ENCODE measurements around the gene LAMB3. TPM values are rescaled to one million over a fixed set of nuclear protein-coding genes. Genes with fewer than 3 reads are reported as not detected.

LAMB3 gene
- total RNA-seq, 2 donors from 2014 or later, result 43.7 to 92.8 TPM

- H3K36me3 ChIP-seq, result no peaks in the 10 kb centered on the region
- H3K27ac ChIP-seq, result no peak overlapping the region
- intact Hi-C loops (cut with DNase I), result loop anchor here (5.0 kb wide), 1 partner anchor 49 kb away; no protein-coding TSS in a partner anchor
- DNase-seq (ENCODE audit: low spot score), result no peak
- TF ChIP-seq POLR2AphosphoS5 (IDR thresholded peaks at IDR 0.05) (no peak), POLR2A (IDR thresholded peaks at IDR 0.05) (no peak)
- TF ChIP-seq, protein P1, sequence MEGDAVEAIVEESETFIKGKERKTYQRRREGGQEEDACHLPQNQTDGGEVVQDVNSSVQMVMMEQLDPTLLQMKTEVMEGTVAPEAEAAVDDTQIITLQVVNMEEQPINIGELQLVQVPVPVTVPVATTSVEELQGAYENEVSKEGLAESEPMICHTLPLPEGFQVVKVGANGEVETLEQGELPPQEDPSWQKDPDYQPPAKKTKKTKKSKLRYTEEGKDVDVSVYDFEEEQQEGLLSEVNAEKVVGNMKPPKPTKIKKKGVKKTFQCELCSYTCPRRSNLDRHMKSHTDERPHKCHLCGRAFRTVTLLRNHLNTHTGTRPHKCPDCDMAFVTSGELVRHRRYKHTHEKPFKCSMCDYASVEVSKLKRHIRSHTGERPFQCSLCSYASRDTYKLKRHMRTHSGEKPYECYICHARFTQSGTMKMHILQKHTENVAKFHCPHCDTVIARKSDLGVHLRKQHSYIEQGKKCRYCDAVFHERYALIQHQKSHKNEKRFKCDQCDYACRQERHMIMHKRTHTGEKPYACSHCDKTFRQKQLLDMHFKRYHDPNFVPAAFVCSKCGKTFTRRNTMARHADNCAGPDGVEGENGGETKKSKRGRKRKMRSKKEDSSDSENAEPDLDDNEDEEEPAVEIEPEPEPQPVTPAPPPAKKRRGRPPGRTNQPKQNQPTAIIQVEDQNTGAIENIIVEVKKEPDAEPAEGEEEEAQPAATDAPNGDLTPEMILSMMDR (IDR thresholded peaks at IDR 0.05), result no peak
- H3K27me3 ChIP-seq (replicated peaks; ENCODE audit: insufficient read depth), result no peaks in the 10 kb centered on the region
- WGBS, result 88% methylated on average over 18 of the region's 18 CpGs
- H3K4me3 ChIP-seq, result no peak overlapping the region
- no peaks in the 10 kb centered on the region for H3K9me3 ChIP-seq
- no peaks in the 10 kb centered on the region for H3K4me1 ChIP-seq (replicated peaks)
Observed at GRCh38 chr1:209625791-209626285, 26.4 kb downstream of the LAMB3 start.

GRCh38 chr1:209624558-209625549 is 27.4 kb downstream of the LAMB3 start:
- WGBS, result 83% methylated on average over 15 of the region's 15 CpGs
- intact Hi-C loops (cut with DNase I), result loop anchor here (5.0 kb wide), 1 partner anchor 48 kb away; no protein-coding TSS in a partner anchor
- H3K27me3 ChIP-seq (replicated peaks; ENCODE audit: insufficient read depth), result no peaks in the 10 kb centered on the region
- H3K4me3 ChIP-seq, result no peak overlapping the region
- no peaks in the 10 kb centered on the region for H3K36me3 ChIP-seq
- no peaks in the 10 kb centered on the region for H3K4me1 ChIP-seq (replicated peaks)
- no peak overlapping the region for H3K27ac ChIP-seq
- DNase-seq (ENCODE audit: low spot score), result no peak
- H3K9me3 ChIP-seq, result no peaks in the 10 kb centered on the region
- TF ChIP-seq POLR2A (IDR thresholded peaks at IDR 0.05), result no peak
- TF ChIP-seq, protein P1 (IDR thresholded peaks at IDR 0.05), result no peak
- TF ChIP-seq POLR2AphosphoS5 (IDR thresholded peaks at IDR 0.05), result no peak

GRCh38 chr1:209622841-209623829 is 29.1 kb downstream of the LAMB3 start:
- Histone ChIP-seq H3K27ac (no peak overlapping the region), H3K9me3 (no peaks in the 10 kb centered on the region), H3K36me3 (no peaks in the 10 kb centered on the region), H3K27me3 (replicated peaks; ENCODE audit: insufficient read depth) (no peaks in the 10 kb centered on the region), H3K4me3 (no peak overlapping the region), H3K4me1 (replicated peaks) (no peaks in the 10 kb centered on the region)
- TF ChIP-seq POLR2AphosphoS5 (IDR thresholded peaks at IDR 0.05), result no peak
- TF ChIP-seq, protein P1 (IDR thresholded peaks at IDR 0.05), result no peak
- TF ChIP-seq POLR2A (IDR thresholded peaks at IDR 0.05), result no peak
- intact Hi-C loops (cut with DNase I), result no loop called here
- no peak for DNase-seq (ENCODE audit: low spot score)
- 95% methylated on average over 24 of the region's 24 CpGs for WGBS

DNA sequence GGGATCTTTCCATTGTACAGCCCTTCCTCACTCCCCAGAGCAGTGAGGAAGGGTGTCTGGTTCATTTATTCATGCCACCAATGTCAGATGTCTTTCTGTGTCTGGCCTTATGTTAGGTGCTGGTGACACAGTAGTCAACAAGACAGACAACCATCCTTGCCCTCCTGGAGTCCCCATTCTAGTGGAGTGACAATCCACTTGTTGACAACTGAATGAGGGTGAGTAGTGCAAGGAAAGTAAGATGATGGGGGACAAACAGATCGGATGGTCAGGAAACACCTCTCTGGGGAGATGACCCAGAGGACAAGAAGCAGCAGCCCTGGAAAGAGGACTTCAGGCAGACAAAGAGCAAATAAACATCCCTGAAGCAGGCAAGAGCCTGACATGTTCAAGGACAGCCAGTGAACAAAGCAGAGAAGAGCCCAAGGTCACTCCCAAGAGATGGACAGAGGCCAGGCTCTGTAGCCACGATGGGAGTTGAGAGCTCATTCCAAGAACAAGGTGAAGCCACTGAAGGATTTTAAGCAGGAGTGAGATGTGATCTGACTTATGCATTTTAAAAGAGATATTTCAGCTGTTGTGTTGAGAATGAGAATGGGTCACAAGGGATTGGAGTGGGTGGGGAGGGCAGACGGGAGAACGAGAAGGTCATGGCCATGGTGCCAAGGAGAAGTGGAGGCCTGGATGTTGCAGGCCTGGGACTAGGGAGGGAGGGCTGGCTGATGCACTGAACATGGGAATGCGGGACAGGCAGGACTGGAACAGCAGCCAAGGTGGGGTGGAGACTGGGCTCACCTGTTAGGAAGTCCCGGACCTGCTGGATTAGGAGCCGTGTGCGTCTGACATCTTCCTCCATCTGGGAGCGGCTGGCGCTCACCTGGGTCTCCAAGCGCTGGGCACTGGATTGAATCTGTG is 30.2 kb downstream of the LAMB3 start:
- DNase-seq (ENCODE audit: low spot score), result no peak
- TF ChIP-seq POLR2A (IDR thresholded peaks at IDR 0.05), result no peak
- TF ChIP-seq, protein P1 (IDR thresholded peaks at IDR 0.05), result no peak
- no peak for TF ChIP-seq POLR2AphosphoS5 (IDR thresholded peaks at IDR 0.05)
- Histone ChIP-seq H3K9me3 (no peaks in the 10 kb centered on the region), H3K27me3 (replicated peaks; ENCODE audit: insufficient read depth) (no peaks in the 10 kb centered on the region), H3K4me1 (replicated peaks) (no peaks in the 10 kb centered on the region), H3K36me3 (no peaks in the 10 kb centered on the region), H3K27ac (no peak overlapping the region), H3K4me3 (no peak overlapping the region)
- 69% methylated on average over 11 of the region's 11 CpGs for WGBS
- intact Hi-C loops (cut with DNase I), result no loop called here
